22Rv1 (cell line): ENCODE results near the gene KCNJ6.

Experiments used
- ZFX ChIP-seq: fragments of 450-650 bp; IDR thresholded peaks from 2 replicates; pipeline ENCODE4 v1.6.1; 2017; ENCODE audit warnings: antibody characterized with exemption, borderline replicate concordance
- TF ChIP-seq, protein P1 (sequence below): fragments of 450-650 bp; IDR thresholded peaks from 2 replicates; pipeline ENCODE4 v1.5.1; 2017; ENCODE audit warnings: mild to moderate bottlenecking

GRCh38 chr21:37828991-37829390 lies 87.3 kb downstream of the KCNJ6 start:
- TF ChIP-seq, protein P1, sequence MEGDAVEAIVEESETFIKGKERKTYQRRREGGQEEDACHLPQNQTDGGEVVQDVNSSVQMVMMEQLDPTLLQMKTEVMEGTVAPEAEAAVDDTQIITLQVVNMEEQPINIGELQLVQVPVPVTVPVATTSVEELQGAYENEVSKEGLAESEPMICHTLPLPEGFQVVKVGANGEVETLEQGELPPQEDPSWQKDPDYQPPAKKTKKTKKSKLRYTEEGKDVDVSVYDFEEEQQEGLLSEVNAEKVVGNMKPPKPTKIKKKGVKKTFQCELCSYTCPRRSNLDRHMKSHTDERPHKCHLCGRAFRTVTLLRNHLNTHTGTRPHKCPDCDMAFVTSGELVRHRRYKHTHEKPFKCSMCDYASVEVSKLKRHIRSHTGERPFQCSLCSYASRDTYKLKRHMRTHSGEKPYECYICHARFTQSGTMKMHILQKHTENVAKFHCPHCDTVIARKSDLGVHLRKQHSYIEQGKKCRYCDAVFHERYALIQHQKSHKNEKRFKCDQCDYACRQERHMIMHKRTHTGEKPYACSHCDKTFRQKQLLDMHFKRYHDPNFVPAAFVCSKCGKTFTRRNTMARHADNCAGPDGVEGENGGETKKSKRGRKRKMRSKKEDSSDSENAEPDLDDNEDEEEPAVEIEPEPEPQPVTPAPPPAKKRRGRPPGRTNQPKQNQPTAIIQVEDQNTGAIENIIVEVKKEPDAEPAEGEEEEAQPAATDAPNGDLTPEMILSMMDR: no peak
- no peak for TF ChIP-seq ZFX
